Panc1 (cell line): ENCODE measurements around the gene HDAC1. TPM values are rescaled to one million over a fixed set of nuclear protein-coding genes. Genes with fewer than 3 reads are reported as not detected.

Source experiments
- ATAC-seq: fragments of 200-7000 bp; cut with Tn5 transposase; 2 replicates; pipeline ENCODE4 v1.9.1; 2020; ENCODE audit warnings: mild to moderate bottlenecking, moderate library complexity
- BruUV-seq: library from RNA; stranded (reverse); fragments of 400-500 nt; replicated peaks from 2 replicates; lab custom pipeline; 2021; lab: Mats Ljungman, UMichigan
- CTCF ChIA-PET: fragments of 300-600 bp; sonication (Branson Sonifier 250); formaldehyde crosslinking; loops from one replicate; lab custom pipeline; 2022; ENCODE audit warnings: antibody characterized with exemption; lab: Charles Lee
- POLR2A ChIA-PET: fragments of 300-600 bp; sonication (Branson Sonifier 250); formaldehyde crosslinking; loops from one replicate; lab custom pipeline; 2022; ENCODE audit warnings: antibody characterized with exemption; lab: Charles Lee
- DNase-seq: peaks from one replicate; pipeline ENCODE4 v3.0.0-alpha.2; 2010; ENCODE audit warnings: low read depth, low spot score
- H3K27ac ChIP-seq: 2 replicates; pipeline ENCODE4 v1.5.1; 2011; ENCODE audit warnings: mild to moderate bottlenecking, low read length, inconsistent platforms
- H3K27me3 ChIP-seq: fragments of 200-500 bp; sonication (Bioruptor generic); 2 replicates; pipeline ENCODE4 v1.6.0; 2014; ENCODE audit warnings: low read length, inconsistent platforms; ENCODE audit not compliant: control insufficient read depth, insufficient read depth
- H3K36me3 ChIP-seq: fragments of 200-500 bp; sonication (Bioruptor generic); 2 replicates; pipeline ENCODE4 v1.5.1; 2014; ENCODE audit warnings: inconsistent platforms, mild to moderate bottlenecking, low read length, moderate library complexity; ENCODE audit not compliant: control insufficient read depth, insufficient read depth
- H3K4me1 ChIP-seq: 2 replicates; pipeline ENCODE4 v1.5.1; 2011; ENCODE audit warnings: inconsistent platforms, mild to moderate bottlenecking, low read length, moderate library complexity; ENCODE audit not compliant: control insufficient read depth, insufficient read depth
- H3K4me3 ChIP-seq, 2 experiments: 2 replicates each; pipeline ENCODE4 v1.5.1; 2011 to 2012; ENCODE audit warnings: low read depth in 2 of 2, low read length in 2 of 2, mild to moderate bottlenecking in 2 of 2, inconsistent platforms in 1 of 2, moderate library complexity in 1 of 2
- H3K9me3 ChIP-seq: fragments of 200-500 bp; sonication (Bioruptor generic); 2 replicates; pipeline ENCODE4 v1.5.1; 2014; ENCODE audit warnings: low read depth, mild to moderate bottlenecking, inconsistent platforms, low read length, moderate library complexity; ENCODE audit not compliant: control insufficient read depth, insufficient read depth
- POLR2AphosphoS5 ChIP-seq: IDR thresholded peaks from 2 replicates; pipeline ENCODE4 v1.6.1; 2012; ENCODE audit warnings: mild to moderate bottlenecking, low read depth, low read length, moderate library complexity
- SIN3A ChIP-seq: IDR thresholded peaks from 2 replicates; pipeline ENCODE4 v1.6.1; 2012; ENCODE audit warnings: low read depth, mild to moderate bottlenecking, low read length, moderate library complexity, borderline replicate concordance; ENCODE audit not compliant: insufficient read depth
- TCF7L2 ChIP-seq: IDR thresholded peaks from 2 replicates; pipeline ENCODE4 v1.6.1; 2011; ENCODE audit warnings: mild to moderate bottlenecking, low read depth, low read length, inconsistent platforms
- in situ Hi-C: cut with HindIII; loops from 2 replicates; pipeline ENCODE4 v1.10.0; 2016; ENCODE audit warnings: low sequenced_read_pairs, low pct_unique_long_range_greater_than_20kb
- intact Hi-C: fragments of 100-400 bp; cut with micrococcal nuclease; formaldehyde crosslinking; loops from one replicate; pipeline ENCODE4 v1.10.0; 2022; ENCODE audit not compliant: unreplicated experiment
- total RNA-seq: library from RNA; stranded (reverse); gene quantifications from one replicate; pipeline ENCODE4 v1.2.1, GENCODE V29; 2021; ENCODE audit not compliant: unreplicated experiment
- TF ChIP-seq, protein P1 (sequence below): fragments of 450-650 bp; IDR thresholded peaks from 2 replicates; pipeline ENCODE4 v1.5.1; 2017; ENCODE audit warnings: mild to moderate bottlenecking
- TF ChIP-seq, protein P2 (sequence below), 2 experiments: IDR thresholded peaks; 2 replicates each; pipeline ENCODE4 v1.6.1; 2011 to 2012; ENCODE audit warnings: low read depth in 2 of 2, control low read depth in 1 of 2, low read length in 1 of 2, mild to moderate bottlenecking in 1 of 2, moderate library complexity in 1 of 2; ENCODE audit not compliant: insufficient read depth in 1 of 2

The HDAC1 gene
- total RNA-seq, 1 experiment from 2014 or later, result 256 TPM

DNA sequence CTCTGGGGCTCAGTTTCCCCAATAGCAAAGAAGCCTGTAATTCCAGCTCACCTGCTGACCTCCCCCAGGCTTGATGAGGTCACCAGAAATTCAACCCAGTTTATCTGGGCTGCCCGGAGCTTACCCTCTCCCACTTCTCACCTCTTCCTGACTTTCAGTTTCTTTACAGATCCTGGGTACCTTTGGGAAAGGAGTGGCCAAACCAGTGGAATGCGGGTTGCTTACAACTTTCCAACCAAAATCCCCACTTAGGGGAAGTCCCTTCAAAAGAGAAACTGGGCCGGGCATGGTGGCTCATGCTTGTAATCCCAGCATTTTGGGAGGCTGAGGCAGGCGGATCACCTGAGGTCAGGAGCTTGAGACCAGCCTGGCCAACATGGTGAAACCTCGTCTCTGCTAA lies 50.1 kb downstream of the HDAC1 start:
- ATAC-seq (no peak), DNase-seq (no peak)
- H3K9me3 ChIP-seq, result no peaks in the 10 kb centered on the region
- H3K4me3 ChIP-seq, result no peak overlapping the region
- intact Hi-C loops (no loop called here), in situ Hi-C loops (no loop called here)
- no peaks in the 10 kb centered on the region for H3K27me3 ChIP-seq
- BruUV-seq, result no TSS peak
- H3K36me3 ChIP-seq, result no peaks in the 10 kb centered on the region
- peaks cover 19% of the 10 kb centered on the region for H3K4me1 ChIP-seq
- ChIA-PET CTCF (no interaction called here), POLR2A (interaction anchor here (0.6 kb wide), 1 partner anchor 180 kb away, joined by 3 read pairs; no protein-coding TSS in a partner anchor)
- TF ChIP-seq TCF7L2, result no peak
- TF ChIP-seq, protein P1, sequence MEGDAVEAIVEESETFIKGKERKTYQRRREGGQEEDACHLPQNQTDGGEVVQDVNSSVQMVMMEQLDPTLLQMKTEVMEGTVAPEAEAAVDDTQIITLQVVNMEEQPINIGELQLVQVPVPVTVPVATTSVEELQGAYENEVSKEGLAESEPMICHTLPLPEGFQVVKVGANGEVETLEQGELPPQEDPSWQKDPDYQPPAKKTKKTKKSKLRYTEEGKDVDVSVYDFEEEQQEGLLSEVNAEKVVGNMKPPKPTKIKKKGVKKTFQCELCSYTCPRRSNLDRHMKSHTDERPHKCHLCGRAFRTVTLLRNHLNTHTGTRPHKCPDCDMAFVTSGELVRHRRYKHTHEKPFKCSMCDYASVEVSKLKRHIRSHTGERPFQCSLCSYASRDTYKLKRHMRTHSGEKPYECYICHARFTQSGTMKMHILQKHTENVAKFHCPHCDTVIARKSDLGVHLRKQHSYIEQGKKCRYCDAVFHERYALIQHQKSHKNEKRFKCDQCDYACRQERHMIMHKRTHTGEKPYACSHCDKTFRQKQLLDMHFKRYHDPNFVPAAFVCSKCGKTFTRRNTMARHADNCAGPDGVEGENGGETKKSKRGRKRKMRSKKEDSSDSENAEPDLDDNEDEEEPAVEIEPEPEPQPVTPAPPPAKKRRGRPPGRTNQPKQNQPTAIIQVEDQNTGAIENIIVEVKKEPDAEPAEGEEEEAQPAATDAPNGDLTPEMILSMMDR, result no peak
- TF ChIP-seq SIN3A, result no peak
- no peak for TF ChIP-seq POLR2AphosphoS5
- TF ChIP-seq, protein P2, sequence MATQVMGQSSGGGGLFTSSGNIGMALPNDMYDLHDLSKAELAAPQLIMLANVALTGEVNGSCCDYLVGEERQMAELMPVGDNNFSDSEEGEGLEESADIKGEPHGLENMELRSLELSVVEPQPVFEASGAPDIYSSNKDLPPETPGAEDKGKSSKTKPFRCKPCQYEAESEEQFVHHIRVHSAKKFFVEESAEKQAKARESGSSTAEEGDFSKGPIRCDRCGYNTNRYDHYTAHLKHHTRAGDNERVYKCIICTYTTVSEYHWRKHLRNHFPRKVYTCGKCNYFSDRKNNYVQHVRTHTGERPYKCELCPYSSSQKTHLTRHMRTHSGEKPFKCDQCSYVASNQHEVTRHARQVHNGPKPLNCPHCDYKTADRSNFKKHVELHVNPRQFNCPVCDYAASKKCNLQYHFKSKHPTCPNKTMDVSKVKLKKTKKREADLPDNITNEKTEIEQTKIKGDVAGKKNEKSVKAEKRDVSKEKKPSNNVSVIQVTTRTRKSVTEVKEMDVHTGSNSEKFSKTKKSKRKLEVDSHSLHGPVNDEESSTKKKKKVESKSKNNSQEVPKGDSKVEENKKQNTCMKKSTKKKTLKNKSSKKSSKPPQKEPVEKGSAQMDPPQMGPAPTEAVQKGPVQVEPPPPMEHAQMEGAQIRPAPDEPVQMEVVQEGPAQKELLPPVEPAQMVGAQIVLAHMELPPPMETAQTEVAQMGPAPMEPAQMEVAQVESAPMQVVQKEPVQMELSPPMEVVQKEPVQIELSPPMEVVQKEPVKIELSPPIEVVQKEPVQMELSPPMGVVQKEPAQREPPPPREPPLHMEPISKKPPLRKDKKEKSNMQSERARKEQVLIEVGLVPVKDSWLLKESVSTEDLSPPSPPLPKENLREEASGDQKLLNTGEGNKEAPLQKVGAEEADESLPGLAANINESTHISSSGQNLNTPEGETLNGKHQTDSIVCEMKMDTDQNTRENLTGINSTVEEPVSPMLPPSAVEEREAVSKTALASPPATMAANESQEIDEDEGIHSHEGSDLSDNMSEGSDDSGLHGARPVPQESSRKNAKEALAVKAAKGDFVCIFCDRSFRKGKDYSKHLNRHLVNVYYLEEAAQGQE (IDR thresholded peaks at IDR 0.05; ENCODE audit: insufficient read depth in 1 of 2, low read depth in 2 of 2, low read length in 1 of 2), result no peak
- H3K27ac ChIP-seq, result no peak overlapping the region

DNA sequence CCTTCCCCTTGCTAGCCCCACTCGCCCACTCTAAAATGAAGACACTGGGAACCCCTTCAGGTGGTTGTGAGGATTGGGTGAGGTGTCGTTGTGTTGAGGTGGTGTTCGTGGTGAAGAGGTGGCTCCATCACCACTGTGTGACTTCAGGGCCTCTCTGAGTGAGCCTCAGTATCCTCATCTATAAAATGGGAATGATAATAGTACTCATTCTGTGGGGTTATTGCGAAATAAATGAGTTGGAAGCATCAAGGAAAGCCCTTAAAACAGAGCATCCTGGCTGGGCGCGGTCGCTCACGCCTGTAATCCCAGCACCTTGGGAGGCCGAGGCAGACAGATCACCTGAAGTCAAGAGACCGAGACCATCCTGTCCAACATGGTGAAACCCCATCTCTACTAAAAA lies 50.8 kb downstream of the HDAC1 start:
- Histone ChIP-seq H3K4me1 (peaks cover 12% of the 10 kb centered on the region), H3K36me3 (no peaks in the 10 kb centered on the region), H3K27ac (no peak overlapping the region), H3K27me3 (no peaks in the 10 kb centered on the region), H3K9me3 (no peaks in the 10 kb centered on the region), H3K4me3 (no peak overlapping the region)
- no peak for ATAC-seq
- intact Hi-C loops (no loop called here), in situ Hi-C loops (no loop called here)
- no TSS peak for BruUV-seq
- TF ChIP-seq, protein P1, result no peak
- no peak for TF ChIP-seq TCF7L2
- no peak for TF ChIP-seq POLR2AphosphoS5
- TF ChIP-seq, protein P2 (IDR thresholded peaks at IDR 0.05; ENCODE audit: insufficient read depth in 1 of 2, low read depth in 2 of 2, low read length in 1 of 2), result no peak
- TF ChIP-seq SIN3A, result no peak
- ChIA-PET POLR2A (no interaction called here), CTCF (no interaction called here)
- DNase-seq, result no peak
